GM18520 (cell line): ENCODE results near the gene HMGN1.
A peak's percentile ranks its signal among the peaks of the same experiment; 100 is the strongest.
"Not testable (repeated sequence)": the region's sequence is repeated elsewhere in the genome, so short reads cannot be mapped to it uniquely, and the experiment has no call there.

Experiments used
- ATAC-seq: cut with Tn5 transposase; IDR thresholded peaks from one replicate; pipeline ENCODE4 v1.9.1; 2021; ENCODE audit not compliant: unreplicated experiment

HMGN1 gene, protein sequence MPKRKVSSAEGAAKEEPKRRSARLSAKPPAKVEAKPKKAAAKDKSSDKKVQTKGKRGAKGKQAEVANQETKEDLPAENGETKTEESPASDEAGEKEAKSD

DNA sequence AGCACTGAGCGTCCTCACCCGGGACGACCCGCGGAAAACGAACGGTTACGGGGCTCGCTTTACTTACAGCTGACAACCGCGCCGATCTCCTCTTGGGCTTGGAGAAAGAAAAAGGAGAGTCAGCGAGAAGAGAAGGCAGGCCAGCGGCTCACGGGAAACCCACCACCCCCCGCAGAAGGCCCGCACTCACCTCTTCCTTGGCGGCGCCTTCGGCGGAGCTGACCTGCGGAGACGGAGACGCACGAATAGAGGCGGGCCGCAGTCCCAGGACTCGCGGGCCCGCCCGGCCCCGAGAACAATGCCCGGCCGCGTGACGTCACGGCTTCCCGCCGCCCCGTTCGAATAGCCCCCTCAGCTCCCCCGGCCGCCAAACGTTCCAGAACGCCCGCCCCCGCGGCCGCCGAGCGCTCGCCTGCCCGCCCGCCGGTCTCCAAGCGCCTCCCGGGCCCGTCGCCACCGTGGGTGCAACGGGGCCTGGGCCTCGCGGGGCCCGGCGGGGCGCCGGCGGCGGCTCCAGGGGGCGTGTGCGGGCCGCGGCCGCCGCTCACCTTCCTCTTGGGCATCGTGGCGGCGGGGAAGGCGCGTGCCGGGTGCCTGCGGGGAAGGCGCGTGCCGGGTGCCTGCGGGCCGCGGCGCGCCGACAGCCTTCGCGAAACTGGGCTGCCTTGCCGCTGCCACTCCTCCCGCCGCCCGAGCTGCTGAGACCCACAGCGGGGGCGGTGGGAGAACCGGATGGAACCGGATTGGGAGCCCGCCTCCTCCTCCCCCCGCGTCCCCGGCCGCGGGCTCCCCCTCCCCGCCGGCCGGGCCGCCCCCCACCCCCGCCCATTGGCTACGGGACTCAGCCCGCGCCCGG is at the start of gene HMGN1:
Gene HMGN1, minus strand, starts transcription at position 734 of the 856 bp plus-strand sequence. Its CDS starts 171 bp downstream, at position 563.
- peak; percentile 47 for ATAC-seq

GRCh38 chr21:39397646-39398385 is 48.9 kb upstream of the HMGN1 start:
- ATAC-seq = no peak

GRCh38 chr21:39392981-39393380 is 44.1 kb upstream of the HMGN1 start:
- ATAC-seq = no peak

DNA sequence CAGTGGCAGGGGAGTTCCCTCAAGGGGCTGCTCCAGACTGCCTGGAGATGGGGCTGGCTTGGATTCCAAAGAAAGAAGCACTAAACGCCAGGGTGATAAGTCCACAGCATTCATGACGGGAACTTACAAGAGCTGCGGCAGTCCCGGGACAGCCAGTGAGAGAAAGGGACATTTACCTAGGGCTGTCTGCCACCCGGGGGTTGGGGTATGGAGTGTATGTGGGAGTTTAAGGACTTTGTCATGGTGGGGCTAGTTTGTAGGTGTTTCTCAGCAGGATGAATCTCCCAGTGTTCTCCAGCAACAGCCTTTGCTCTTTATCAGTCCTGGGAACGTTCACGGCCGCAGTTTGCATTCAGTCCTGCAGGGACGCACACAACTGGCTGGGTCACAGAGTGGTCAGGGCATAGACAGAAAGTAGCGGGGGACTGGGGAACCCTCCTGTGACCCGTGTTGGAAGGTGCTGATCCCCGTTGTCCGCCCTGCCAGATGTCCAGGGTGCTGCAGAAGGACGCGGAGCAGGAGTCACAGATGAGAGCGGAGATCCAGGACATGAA is 41.4 kb upstream of the HMGN1 start:
- no peak for ATAC-seq

DNA sequence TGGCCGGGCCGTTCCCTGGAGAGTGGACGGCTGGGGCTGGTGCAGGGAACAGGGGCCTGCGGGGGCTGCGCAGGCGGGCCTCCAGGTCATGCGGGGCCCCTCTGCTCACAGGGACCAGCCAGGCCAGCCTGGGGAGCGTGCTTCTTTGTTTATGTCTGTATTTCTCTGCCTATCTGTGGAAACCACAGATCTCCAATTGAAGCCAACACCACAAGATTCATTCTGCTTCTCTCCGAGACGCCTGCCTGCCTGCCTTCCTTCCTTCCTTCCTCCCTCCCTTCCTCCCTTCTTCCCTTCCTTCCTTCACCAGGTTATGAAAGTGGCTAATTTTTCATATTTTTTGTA is 39.9 kb upstream of the HMGN1 start:
- ATAC-seq = peak; percentile 4

- peak; percentile 75 for ATAC-seq
These were observed 39.3 kb upstream of the HMGN1 start for GRCh38 chr21:39388038-39388810.

DNA sequence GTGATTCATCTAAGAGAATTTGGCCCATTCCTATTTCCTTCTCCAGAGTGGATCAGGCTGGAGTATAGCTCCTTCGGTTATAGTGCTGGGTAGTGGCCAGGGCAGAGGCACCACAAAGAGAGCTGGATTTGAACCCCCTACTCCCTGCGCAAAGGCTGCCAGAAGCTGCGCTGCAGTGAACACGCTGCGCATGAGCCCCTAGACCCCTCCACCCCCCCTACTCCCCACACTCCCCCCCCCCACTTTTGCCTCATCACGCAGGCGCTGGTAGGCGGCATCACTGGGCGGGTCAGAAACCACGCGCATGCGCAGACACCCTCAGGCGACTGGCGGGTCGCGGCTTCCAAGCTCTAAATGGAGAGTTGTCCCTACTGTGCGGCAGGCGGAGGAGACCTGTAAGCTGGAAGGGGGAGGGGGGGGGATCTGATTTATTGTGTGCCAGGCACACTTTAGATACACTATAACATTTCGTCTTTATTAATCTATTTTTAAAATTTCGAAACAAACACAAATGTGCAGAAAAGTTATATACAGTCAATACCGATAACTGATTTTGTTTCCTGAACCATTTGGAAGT is 38.7 kb upstream of the HMGN1 start:
- peak; percentile 42 for ATAC-seq

- ATAC-seq = no peak
These were observed 38.0 kb upstream of the HMGN1 start for GRCh38 chr21:39386899-39387298.

DNA sequence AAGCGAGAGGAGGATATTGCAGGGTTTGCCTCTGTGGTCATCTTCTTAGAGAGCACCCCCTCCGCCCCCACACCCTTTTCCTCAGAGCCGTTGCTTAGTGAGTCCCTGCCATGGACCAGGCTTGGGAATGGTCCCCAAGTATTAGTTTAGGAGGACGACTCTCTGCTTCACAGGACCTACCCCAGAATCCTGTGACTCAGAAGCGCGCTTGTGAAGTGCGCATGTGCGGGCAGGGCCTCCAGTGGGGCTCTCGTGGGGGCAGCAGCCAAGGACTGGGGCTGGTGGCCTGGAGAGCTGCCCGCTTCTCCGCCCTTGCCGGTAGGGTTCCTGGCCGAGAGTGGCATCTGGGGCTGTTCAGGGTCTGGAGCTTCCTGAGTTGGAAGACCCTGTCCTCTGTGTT is 37.3 kb upstream of the HMGN1 start:
- no peak for ATAC-seq

DNA sequence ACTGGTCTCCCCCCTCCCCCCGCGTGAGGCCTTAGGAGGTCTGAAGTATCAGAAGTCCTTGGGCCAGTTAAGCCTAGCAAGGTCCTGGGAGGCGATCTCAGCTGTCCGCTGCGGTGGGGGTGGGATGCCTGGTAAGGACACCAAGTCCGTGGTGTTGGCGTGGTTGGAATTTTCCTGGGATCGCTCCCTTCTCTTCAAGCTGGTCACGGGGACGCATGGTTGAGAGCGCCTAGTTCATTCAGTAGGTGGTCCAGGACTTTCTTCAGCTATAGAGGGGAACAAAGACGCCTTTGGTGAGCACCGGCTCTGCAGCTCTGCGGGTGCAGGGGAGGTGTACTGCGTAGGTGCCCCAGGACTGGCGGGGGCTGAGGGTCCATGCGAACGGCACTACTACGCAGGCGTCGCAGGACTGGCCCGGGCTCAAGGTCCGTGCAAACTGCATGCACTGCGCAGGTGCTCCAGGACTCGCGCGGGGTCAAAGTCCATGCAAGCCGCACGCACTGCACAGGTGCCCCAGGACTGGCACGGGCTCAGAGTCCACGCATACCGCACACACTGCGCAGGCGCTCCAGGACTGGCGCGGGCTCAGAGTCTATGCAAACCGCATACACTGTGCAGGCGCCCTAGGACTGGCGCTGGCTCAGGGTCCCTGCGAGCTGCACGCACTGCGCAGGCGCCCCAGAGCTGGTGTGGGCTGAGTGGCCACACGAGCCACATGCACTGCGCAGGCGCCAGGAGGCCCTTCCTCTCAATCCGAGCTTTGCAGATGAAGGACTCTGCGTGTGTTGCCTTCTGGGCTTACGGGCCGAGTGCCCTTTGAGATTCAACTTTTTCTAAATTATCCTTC is 36.6 kb upstream of the HMGN1 start:
- ATAC-seq = no peak

GRCh38 chr21:39384674-39385298 is 35.9 kb upstream of the HMGN1 start:
- ATAC-seq = no peak

- ATAC-seq = not testable (repeated sequence)
These were observed 33.2 kb upstream of the HMGN1 start for GRCh38 chr21:39382096-39382495.

- ATAC-seq = no peak
These were observed 32.1 kb upstream of the HMGN1 start for GRCh38 chr21:39381009-39381408.

DNA sequence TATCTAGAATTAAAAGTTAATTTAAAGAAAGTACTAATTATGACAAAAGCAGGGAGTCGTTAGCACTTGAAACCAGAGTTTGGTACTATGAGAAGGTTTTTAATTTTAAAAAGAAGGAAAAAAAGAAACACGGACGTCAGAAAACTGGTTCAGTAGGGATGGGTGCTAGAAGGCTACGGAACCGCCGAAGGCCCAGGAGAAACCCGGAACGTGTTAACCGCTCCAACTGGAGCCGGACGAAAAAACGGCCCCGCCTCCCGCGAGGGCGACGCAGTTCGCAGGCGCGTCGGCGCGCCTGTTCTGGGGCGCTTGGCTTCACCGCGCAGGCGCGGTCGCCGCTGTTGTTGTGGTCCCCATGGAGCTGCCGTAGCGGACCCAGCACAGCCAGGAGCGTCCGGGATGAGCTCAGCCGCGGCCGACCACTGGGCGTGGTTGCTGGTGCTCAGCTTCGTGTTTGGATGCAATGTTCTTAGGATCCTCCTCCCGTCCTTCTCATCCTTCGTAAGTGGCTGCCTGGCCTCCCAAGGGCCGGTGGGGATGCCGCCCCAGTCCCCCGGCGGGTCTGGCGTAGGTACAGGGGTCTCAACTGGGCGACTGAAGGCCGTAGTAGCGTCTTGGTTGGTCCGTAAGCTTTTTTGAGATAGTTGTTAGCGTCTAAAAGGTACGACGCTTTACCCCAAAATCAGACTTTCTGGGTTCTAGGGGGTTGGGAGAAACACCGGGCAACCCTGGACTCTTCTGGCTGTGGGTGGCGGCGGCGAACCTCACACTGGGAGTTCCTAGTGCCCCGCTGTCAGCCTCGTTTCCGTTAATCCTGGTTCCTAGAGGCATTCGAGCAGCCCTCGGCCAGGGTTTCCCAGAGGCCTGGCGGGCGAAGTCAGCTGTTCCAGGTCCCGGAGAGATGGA is 31.4 kb upstream of the HMGN1 start:
- peak; percentile 94 for ATAC-seq

GRCh38 chr21:39377444-39378050 is 28.7 kb upstream of the HMGN1 start:
- ATAC-seq = no peak

DNA sequence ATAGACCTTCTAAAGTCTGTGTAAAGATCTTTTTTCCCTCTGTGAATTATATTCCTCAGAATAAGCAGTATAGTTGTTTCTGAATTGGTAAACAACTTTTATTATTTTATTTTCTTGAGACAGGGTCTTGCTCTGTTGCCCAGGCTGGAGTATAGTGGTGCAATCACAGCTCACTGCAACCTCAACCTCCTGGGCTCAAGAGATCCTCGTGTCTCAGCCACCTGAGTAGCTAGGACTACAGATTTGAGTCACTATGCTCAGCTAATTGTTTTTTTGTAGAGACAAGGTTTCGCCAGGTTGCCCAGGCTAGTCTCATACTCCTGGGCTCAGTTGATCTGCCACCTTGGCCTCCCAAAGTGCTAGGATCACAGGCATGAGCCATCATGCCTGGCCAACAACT is 26.6 kb upstream of the HMGN1 start:
- ATAC-seq = no peak

GRCh38 chr21:39374046-39374445 is 25.2 kb upstream of the HMGN1 start:
- ATAC-seq = no peak

- ATAC-seq = no peak
These were observed 24.7 kb upstream of the HMGN1 start for GRCh38 chr21:39373634-39374033.
